Renal cortex interstitium (tissue), 3 donors: Measurements from ENCODE around the gene ZNRF2. TPM values are rescaled to one million over a fixed set of nuclear protein-coding genes. Genes with fewer than 3 reads are reported as not detected.

ENCODE experiments used
- polyA plus RNA-seq, 3 donors: library from polyadenylated mRNA; unstranded; fragments of 120-200 nt; gene quantifications; one replicate each; pipeline ENCODE4 v1.2.1, GENCODE V29; 2013; ENCODE audit not compliant: insufficient read length in 3 of 3

Gene ZNRF2
- polyA plus RNA-seq, 3 donors: 16.3 to 17.2 (median 16.5) TPM

Other genes with a start within 250 kb of the ZNRF2 start
- 10 to 100 TPM; 74.2 to 89.5 (median 87.1) TPM for gene MTURN, start 149.6 kb upstream of the ZNRF2 start, polyA plus RNA-seq
- 10 to 100 TPM in 1 of 3 donors, 1 to 10 TPM in 2; 7.6 to 11.0 (median 9.6) TPM for gene NOD1, start 194.2 kb downstream of the ZNRF2 start, polyA plus RNA-seq
- gene GGCT, start 220.2 kb downstream of the ZNRF2 start, polyA plus RNA-seq: 10 to 100 TPM; 61.0 to 77.2 (median 72.0) TPM